ENCODE data around the gene THBD.

The THBD gene

DNA sequence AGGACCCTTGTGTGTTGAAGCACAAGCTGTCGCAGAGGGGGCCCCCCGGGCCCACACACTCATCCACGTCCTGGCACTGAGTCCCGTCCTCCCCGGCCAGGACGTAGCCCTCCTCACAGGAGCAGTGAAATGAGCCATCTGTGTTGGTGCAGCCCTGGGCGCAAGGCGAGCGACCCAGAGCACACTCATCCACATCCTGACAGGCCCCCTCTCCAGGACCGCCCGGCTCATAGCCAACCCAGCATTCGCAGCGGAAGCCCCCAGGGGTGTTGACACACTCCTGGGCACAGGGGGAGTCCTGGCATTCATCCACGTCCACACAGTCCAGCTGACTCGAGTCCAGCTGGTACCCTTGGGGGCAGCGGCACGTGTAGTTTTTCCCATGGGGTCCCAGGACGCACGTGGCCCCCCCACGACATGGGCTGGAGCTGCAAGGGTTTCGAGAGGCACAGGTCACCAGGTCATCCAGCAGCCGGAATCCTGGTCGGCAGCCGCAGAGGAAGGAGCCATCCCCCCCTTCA lies 35.4 kb upstream of the THBD start:
- in situ Hi-C loops (cut with HindIII; ENCODE audit: low sequenced_read_pairs): no loop called here

DNA sequence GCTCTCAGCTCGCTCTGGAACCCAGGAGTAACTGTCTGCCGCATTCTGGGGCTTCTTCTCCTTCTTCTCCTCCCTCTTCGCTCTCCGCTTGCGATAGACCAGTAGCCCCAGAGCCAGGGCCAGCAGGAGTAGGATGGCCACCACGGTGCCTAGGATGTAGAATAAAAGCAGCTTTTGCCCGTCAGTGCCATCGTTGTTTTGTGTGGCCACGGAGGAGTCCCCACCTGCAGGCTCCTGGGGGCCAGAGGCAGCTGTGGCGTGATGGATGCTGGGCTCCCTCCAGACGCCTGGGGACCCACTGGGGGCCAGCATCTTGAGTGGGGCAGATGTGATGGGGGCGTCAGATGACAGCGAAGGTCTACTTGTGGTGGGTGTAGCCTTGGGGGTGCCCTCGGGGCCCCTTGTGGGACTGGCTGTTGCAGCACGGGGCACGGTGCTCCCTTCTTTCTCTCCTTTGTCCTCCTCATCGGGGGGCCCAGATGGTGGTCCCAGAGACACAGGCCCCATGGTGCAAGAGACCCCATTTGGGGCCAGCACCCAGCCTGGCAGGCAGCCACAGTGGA lies 34.9 kb upstream of the THBD start:
- in situ Hi-C loops (cut with HindIII; ENCODE audit: low sequenced_read_pairs): no loop called here

DNA sequence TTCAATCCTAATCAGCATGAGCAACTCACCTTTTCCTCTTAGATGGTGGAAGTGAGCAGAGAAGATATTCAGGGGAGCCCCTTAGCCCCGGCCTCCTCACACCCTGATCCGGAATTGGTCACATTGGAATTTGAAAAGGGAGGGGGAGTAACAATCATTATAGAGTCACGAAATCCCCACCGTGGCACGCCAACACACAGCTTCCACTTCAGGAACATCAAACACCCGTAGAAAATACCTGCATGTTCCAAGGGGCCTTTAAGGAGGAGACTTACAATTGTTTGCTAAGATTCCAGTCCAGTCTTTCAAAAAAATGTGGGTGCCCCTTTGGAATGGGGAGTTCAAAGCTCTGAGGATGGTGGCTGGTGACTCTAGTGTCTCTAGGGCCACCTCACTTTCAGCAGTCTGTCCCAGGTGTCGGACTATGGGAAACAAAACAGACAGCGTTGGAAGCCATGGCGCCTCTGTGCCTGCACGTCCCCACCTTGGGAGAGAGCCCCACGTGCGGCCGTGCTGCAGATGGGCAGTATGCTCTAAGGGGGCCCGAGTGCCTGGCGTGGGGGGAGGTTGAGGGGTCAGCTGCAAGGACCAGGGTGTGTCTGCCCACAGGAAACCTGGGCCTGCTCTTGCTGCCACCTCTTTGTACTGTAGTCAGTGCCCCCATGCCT lies 34.2 kb upstream of the THBD start:
- in situ Hi-C loops (cut with HindIII; ENCODE audit: low sequenced_read_pairs): no loop called here

DNA sequence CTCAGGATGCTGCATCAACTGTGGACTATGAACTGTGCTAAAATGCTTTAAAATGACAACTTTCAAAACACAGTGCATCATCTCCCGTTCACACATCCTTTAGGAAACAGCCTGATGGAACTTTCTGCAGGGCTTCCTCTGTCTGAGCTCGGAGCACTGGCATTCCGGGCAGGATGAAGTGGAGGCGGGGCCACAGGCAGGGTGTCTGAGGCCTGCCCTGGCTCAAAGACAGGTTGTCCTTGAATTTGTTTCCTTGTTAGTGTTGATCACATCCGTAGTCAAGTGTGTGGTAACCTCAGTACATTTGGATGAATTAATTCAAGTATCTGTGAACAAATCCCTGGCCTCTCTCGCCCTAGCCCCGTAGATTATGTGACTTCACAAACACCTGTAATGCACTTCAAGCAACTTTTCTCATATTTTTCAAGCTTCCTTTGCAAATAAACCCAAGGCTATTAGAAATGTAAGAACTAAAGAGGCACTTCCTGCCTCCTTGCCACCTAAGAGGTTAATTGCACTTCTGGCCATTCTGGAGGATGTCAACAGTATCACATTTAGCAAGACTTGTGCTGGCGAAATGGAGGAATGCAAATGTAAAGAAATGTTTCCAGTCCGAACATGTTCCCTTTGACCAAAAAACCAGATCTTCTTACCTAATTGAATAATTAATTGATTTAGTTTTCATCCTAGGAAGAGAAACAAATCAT lies 33.5 kb upstream of the THBD start:
- in situ Hi-C loops (cut with HindIII; ENCODE audit: low sequenced_read_pairs): no loop called here

DNA sequence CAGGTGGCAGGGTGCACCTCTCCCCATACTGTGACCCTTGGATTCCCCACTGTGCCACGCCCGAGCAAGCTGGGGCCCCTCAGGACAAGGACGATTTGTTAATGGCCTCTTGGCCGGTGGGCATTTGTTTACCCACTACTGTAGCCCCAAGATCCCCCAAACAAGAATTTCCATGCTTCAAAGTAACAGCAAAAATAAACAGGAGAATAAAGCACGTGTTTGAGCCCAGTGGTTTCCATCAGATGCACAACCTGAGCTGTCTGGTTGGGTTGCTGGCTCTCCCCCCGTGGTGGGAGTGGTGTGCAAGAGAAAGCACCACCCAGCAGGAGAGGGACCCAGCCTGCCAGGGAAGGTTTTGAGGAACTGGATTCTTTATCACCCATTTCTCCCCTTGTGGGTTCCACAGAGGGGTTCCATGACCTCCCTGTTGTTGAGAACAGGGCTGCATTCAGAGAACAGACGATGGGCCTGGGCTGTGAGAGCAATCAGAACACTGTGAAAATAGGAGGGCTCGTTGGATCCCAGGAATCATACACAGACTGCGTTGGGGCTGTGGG lies 31.9 kb upstream of the THBD start:
- in situ Hi-C loops (cut with HindIII; ENCODE audit: low sequenced_read_pairs): no loop called here

DNA sequence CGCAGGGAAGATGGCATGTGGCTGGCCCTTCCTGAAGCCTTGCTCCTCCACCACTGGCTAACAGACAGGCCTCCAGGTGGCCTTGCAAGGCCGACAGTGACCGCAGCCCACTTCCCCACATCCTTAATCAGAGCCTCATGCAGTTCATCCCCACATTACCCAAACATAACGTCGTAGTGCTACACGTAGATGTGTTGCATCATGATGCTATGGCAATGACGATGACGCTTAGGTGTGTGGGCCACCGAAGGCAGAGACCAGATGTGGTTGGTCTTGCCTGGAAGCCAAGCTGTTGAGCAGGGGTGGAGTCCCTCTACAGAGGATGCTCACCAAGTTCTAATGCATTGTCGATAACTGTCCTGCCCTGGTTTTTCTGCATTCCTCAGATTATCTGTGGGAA lies 31.0 kb upstream of the THBD start:
- in situ Hi-C loops (cut with HindIII; ENCODE audit: low sequenced_read_pairs): no loop called here

DNA sequence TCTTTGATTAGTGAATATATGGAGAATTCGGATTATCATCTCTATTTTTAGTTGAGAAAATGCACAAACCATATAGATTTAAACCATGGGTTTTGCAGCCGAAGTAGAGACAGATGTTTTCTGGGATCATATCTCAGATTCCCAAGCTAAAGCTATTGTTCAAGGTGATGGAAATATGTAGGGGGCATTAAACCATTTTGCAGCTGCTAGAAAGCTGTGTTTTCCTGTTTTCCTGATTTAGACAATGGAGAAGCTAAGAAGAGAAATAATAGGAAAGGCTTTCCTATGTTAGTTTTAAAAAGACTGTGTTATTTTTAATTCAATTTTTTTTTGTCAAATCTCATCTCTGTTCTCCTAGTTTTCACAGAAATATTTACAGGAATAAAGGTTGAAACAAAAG lies 30.5 kb upstream of the THBD start:
- in situ Hi-C loops (cut with HindIII; ENCODE audit: low sequenced_read_pairs): no loop called here

DNA sequence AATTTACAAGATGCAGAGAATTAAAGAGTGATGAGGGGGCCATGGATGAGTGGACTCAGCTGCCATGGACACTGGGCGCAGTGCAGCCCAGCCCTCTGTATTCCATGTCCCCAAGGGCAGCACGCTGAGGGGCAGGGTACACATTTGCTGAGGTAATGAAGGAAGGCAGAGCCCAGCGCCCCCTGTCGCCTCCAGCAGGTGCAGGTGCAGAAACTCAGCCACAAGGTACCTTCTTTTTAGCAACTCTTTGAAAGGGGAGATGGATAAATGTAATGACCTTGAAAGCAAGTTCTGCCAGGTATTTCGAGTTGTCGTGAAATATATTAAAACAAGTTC lies 29.5 kb upstream of the THBD start:
- in situ Hi-C loops (cut with HindIII; ENCODE audit: low sequenced_read_pairs): no loop called here

DNA sequence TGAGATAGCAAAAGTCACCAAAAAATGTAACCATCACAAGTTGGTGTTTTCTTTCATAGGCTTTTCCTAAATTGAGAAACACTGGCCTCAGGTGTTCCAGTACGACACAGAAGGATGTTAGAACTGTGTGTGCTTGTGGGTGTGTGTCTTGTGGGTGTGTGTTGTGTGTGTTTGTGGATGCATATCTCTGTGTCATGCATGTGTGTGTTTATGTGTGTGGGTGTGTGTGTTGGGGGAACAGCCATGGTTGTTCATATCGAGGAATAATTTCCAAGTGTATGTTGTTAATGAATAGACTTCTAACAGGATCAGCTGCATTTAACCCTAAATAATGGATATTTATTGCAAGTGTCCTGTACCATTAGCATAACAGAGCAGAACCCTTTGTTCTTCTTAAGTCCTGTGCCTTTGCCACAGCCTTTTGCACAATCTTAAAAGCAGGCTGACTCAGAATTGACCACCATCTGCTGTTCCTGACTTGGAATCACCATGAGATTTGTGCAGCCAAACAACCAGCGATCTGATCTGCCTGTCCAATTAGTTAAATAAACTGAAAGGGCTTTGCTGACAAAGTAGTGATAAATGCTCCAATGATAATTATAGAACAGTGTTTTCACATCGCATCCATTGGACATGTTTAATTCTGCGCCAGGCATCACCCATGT lies 29.0 kb upstream of the THBD start:
- in situ Hi-C loops (cut with HindIII; ENCODE audit: low sequenced_read_pairs): no loop called here

DNA sequence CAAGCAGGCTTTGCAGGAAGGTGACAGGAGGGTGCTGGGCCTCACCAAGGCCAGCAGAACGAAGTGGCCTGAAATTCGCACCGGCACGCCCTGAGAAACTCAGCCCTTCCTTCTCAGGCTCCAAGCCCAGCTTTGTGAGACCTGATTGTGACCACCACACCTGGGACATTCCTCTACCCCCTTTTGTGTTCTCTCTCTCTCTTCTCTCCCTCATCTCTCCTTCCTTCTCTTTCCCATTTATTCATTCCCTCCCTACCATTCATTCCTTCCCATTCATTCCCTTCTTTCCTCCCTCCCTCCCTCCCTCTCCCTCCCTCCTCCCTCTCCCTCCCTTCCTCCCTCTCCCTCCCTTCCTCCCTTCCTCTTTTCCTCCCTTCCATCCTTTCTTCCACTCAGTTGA lies 27.8 kb upstream of the THBD start:
- in situ Hi-C loops (cut with HindIII; ENCODE audit: low sequenced_read_pairs): no loop called here

DNA sequence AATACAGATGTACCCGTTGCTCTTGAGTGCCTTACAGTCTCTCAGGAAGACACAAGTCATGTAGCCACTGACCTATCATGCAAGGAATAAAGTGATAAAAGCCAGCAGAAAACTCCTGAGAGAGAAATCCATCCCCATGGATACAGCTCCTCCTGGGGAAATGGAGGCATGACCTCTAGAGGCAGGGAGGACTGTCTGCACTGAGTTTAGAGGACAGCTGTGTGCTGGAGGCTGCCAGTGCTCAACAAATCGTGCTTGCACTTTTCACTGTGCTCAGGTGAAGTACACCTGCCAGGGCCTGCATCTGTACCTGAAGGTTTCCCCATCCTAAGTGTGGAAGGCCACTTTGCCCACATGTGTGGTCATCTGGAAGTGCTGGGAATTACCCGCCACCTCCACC lies 24.6 kb upstream of the THBD start:
- in situ Hi-C loops (cut with HindIII; ENCODE audit: low sequenced_read_pairs): no loop called here

DNA sequence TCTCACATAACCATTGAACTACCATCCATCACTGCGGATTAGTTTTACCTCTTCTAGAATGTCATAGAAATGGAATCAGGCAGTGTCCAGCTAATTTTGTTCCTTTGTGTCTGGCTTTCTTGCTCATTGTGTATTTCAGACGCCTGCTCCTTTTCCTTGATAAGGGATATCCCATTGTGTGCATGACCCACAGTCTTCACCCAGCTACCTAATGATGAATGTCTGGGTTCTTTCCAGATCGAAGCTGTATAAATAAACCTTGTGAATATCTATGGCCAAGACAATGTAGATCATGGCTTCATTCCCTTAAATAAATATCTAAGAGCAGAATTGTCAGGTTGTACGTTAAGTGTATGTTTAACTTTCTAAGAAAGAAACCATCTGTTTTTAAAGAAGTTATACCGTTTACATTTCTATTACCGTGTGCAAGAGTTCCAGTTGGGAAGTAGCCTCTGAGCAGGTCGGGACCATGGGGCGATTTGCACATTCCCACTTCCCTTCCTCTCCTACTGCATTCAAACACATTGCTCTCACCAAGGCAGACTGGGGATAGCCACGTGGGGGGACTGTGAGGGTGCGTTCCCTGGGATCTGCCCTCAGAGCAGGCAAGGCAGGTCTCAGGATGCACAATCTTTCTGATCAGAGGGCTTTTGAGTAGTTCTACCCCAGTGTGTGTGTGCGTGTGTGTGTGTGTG lies 23.6 kb upstream of the THBD start:
- in situ Hi-C loops (cut with HindIII; ENCODE audit: low sequenced_read_pairs): no loop called here

DNA sequence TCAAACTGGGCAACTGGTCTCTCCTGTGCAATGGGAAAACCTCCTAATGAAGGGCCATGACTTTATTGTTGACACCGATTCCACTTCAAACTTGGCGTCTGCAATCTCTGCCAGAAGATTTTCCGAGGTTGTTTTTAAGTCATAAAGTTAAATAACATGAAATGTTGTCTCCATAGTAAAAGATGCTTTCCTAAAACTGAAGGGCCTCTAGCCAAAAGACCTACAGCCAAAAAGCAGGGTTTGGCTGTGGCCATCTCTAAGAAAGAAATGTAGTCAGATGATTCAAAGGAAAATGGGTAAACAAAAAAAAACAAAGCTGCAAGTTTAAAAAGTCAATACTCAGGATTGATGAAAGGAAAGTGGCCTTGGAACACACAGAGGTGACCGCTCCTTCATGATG lies 22.5 kb upstream of the THBD start:
- in situ Hi-C loops (cut with HindIII; ENCODE audit: low sequenced_read_pairs): no loop called here

DNA sequence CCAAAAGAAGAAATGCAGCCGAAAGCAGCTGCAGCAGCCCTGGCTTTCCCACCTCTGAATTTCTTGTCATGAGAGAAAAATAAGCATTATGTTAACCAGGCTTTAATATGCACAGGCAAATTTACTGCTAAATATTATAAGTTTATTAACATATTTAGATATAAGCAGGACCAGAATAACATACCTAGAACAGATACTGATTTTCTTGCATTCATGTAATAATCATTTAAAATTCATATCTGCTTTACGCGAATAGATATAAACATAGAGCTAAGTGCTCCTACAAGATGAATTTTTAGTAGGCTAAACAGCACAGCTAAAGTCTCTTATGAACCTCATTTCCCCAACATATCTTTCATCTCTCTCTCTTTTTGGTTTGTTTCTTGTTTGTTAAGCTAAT lies 21.9 kb upstream of the THBD start:
- in situ Hi-C loops (cut with HindIII; ENCODE audit: low sequenced_read_pairs): no loop called here

DNA sequence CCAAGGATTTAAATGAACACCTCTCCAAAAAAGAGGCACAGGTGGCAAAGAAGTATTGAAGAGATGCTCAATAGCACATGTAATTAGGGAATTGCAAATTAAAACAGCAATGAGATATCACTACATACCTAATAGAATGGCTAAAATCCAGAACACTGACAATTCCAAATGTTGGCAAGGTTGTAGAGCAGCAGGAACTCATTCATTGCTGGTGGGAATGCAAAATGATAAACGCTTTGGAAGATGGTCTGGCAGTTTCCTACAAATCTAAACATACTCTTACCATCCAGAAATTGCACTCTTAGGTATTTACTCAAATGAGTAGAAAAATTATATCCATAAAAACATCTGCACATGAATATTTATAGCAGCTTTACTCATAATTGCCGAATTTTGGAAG lies 19.6 kb upstream of the THBD start:
- in situ Hi-C loops (cut with HindIII; ENCODE audit: low sequenced_read_pairs): no loop called here

DNA sequence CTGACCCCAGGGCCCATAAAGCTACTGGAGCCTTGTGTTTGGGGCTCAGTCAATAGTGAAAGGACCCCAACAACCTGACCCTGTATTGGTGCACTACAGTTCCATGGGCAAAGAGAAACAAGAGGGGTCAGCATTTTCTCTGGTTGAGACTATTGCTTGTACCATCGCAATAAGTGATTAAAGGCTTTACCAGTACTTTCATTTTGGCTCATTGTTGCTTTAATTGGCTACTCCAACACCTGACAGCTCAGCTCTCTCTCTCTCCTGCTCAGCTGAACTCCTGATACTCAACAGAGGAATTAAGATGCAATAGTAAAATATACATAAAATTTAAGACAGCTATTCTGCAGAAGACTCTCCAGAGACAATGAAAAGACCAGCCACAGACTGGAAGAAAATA lies 18.8 kb upstream of the THBD start:
- in situ Hi-C loops (cut with HindIII; ENCODE audit: low sequenced_read_pairs): no loop called here

DNA sequence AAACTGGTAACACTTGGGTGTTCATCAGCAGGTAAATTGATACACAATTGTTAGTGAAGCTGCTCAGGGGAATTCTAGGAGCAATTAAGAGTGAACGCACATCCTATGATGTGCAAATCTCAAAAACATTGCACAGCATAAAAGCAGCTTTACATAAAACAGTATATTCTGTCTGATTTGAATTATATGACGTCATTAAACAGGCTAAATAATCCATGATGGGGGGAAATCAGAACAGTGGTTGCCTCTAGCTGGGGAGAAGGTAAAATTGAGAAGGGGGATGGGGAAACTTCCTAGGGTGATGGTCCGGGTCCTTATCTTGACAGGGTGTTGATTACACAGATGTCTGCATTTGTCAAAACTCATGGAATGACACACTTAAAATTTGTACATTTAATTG lies 17.3 kb upstream of the THBD start:
- in situ Hi-C loops (cut with HindIII; ENCODE audit: low sequenced_read_pairs): no loop called here

DNA sequence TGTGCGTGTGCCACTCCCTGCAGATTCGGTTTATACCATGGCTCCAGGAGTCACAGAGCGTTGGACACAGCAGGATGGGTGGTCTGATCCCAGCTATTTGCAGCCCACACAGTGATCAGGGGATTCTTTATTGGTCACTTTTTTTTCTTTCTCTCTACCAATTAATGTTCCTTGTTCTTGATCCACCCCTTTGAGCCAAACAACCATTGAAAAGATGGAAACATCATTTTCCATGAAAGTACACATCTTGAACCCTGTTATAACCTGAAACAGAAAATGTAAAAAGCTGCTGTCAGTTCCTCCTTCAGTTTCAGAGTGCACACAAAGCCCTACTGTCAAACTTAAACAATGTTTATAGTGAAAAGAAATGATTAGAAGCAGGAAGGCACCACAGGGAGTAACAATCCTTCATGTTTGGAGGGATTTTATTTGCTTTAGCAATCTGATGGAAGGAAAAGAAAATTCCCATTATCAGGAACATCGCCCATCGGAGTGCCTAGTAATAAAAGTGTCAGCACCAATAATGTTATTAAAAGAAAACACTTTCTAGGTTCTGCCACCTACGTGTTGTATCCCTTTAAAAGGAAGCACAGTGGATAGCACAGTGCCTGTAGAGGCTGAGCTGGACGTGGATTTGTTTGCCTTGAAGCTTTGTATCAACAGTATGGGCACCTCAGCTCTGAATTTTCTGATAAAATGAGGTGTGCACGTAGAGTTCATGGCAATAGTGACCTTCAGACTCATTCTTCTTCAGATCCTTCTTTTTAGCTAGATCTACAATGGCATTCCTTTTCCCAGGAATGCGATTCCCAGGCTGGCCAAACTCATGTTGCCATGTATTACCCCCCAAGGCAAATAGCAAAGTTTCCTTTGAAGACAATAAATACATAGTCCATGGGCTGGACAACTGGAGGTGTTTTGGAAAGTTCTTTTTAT lies 16.1 kb upstream of the THBD start:
- in situ Hi-C loops (cut with HindIII; ENCODE audit: low sequenced_read_pairs): no loop called here

DNA sequence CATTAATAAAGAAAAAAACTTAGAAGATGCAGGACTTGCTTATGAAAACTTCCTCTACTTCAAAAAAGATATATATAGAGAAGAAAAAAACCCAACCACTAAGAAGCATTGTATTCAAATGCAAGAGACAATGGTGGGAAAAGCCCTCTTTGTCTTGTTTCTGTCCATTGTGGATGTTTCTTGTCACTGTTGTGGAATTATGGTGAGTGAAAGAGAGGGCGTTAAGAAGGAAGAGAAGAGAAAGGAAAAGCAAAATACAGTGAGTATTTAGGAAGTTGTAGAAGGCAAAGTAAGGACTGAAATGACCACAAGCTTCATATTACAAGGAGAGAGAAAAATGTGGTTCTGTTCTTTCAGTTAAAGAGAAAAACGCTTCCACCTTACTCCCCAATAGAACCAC lies 14.1 kb upstream of the THBD start:
- in situ Hi-C loops (cut with HindIII; ENCODE audit: low sequenced_read_pairs): no loop called here

DNA sequence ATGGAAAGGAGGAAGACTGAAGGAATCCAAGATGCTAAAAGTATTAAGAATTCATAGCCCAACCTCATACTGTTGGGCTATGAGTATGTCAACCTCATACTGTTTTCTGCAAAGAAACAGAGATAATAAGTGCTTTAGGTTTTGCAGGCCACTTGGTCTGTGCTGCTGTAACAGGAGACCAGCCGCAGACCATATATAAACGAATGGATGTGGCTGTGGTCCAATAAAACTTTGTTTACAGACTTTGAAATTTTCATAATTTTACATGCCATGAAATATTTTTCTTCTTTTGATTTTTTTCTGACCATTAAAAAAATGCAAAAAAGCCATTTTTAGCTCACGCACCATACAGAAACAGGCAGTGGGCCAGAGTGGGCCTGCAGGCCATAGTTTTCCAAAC lies 13.7 kb upstream of the THBD start:
- in situ Hi-C loops (cut with HindIII; ENCODE audit: low sequenced_read_pairs): no loop called here

Measured in DLD1 (cell line).